Brain microvascular endothelial cell (primary cell): ENCODE data around the gene ZNF175.

Experiments used
- DNase-seq: peaks from one replicate; pipeline ENCODE4 v3.0.0-alpha.2; 2020
- H3K27ac ChIP-seq: fragments of 250-450 bp; sonication (Bioruptor Pico); 2 replicates; pipeline ENCODE4 v1.5.1; 2020; ENCODE audit warnings: mild to moderate bottlenecking, moderate library complexity
- H3K27me3 ChIP-seq: fragments of 250-450 bp; sonication (Bioruptor Pico); replicated peaks from 2 replicates; pipeline ENCODE4 v1.5.1; 2020; ENCODE audit warnings: mild to moderate bottlenecking
- H3K36me3 ChIP-seq: fragments of 250-450 bp; sonication (Bioruptor Pico); replicated peaks from 2 replicates; pipeline ENCODE4 v1.5.1; 2020; ENCODE audit warnings: mild to moderate bottlenecking
- H3K4me3 ChIP-seq: 2 replicates; pipeline ENCODE4 v1.5.1; 2011; ENCODE audit warnings: low read depth, mild to moderate bottlenecking, control low read depth, low read length, moderate library complexity
- in situ Hi-C: cut with HindIII; loops from 2 replicates; pipeline ENCODE4 v1.10.0; 2017; ENCODE audit warnings: low sequenced_read_pairs, low pct_ligation_motif_present
- TF ChIP-seq, protein P1 (sequence below): IDR thresholded peaks from 2 replicates; pipeline ENCODE4 v1.5.1; 2011; ENCODE audit warnings: low read depth, mild to moderate bottlenecking, moderate library complexity, low read length, control low read depth, inconsistent platforms; ENCODE audit errors: missing control alignments

Gene ZNF175

DNA sequence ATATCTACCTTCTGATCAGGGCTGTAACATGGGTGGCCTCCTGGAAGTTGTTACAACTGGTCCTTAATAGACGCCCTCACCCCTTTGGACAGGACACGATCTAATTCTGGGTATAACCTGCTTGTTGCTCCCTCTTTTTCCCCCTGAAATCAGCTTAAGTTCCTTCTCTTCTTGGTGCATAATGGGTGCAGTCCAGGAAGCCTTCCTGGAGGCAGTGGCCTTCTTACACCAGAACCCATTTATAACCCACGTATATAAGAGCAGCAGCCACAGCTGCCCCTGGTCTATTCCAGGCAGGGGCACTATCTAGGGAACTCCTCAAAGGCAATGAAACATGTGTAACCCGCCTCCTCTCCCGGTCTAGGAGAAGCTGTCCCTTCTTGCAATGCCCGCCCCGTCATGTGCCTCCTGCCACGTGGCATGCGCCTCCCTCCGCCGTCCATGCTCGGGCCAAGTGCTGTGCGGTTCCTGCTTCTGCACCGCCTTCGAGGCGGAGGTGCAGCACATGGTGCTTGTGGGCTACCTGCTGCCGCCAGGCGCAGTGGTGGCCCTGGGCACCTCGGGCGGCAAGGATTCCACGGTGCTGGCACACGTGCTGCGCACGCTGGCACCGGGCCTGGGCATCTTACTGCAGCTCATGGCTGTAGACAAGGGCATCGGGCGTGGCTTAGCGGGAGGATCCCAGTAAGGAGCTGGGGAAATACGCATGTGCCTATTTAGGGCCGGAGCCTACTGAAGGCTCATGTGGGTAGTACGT is 27.3 kb downstream of the ZNF175 start:
- in situ Hi-C loops, result no loop called here
- Histone ChIP-seq H3K27me3 (peaks cover 2% of the 10 kb centered on the region), H3K27ac (no peak overlapping the region), H3K4me3 (no peak overlapping the region), H3K36me3 (no peaks in the 10 kb centered on the region)
- DNase-seq, result no peak
- TF ChIP-seq, protein P1, sequence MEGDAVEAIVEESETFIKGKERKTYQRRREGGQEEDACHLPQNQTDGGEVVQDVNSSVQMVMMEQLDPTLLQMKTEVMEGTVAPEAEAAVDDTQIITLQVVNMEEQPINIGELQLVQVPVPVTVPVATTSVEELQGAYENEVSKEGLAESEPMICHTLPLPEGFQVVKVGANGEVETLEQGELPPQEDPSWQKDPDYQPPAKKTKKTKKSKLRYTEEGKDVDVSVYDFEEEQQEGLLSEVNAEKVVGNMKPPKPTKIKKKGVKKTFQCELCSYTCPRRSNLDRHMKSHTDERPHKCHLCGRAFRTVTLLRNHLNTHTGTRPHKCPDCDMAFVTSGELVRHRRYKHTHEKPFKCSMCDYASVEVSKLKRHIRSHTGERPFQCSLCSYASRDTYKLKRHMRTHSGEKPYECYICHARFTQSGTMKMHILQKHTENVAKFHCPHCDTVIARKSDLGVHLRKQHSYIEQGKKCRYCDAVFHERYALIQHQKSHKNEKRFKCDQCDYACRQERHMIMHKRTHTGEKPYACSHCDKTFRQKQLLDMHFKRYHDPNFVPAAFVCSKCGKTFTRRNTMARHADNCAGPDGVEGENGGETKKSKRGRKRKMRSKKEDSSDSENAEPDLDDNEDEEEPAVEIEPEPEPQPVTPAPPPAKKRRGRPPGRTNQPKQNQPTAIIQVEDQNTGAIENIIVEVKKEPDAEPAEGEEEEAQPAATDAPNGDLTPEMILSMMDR, result no peak

DNA sequence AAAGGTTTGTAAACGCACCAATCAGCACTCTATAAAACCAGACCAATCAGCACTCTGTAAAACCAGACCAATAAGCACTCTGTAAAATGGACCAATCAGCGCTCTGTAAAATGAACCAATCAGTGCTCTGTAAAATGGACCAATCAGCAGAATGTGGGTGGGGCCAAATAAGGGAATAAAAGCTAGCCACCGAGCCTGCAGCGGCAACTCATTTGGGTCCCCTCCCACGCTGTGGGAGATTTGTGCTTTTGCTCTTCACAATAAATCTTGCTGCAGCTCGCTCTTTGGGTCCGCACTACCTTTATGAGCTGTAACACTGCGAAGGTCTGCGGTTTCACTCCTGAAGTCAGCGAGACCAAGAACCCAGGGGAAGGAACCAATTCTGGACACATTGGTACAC is 28.0 kb downstream of the ZNF175 start:
- Histone ChIP-seq H3K4me3 (no peak overlapping the region), H3K27ac (no peak overlapping the region), H3K27me3 (peaks cover 2% of the 10 kb centered on the region), H3K36me3 (no peaks in the 10 kb centered on the region)
- in situ Hi-C loops, result no loop called here
- DNase-seq, result no peak
- TF ChIP-seq, protein P1, result no peak

DNA sequence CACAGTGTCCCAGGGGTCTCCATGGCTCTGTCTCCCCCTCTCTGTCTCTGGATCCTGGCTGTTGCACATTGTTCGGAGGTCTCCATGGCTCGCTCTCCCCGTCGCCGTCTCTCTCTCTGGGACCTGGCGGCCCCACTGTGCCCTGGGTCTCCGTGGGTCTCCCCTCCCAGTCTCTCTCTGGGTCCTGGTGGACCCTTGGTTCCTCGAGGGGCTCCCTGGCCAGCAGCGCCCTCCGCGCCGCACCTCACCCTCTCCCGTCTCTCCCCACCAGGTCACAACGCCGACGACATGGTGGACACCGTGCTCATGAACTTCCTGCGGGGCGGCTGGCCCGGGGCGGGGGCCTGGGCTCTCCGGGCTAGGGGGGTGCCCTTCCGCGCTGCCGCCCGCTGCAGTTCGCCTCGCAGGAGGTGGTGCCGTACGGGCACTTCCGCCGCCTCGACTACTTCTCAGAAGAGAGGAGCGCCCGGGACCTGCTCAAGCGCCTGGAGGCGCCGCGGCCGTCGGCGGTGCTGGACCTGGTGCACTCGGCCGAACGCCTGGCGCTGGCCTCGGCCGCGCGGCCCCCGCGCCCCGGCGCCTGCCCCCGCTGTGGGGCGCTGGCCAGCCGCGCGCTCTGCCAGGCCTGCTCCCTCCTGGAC is 30.0 kb downstream of the ZNF175 start:
- no peak overlapping the region for H3K27ac ChIP-seq
- no peak overlapping the region for H3K4me3 ChIP-seq
- no peaks in the 10 kb centered on the region for H3K36me3 ChIP-seq
- in situ Hi-C loops, result no loop called here
- peaks cover 2% of the 10 kb centered on the region for H3K27me3 ChIP-seq
- TF ChIP-seq, protein P1, result no peak
- DNase-seq, result no peak

DNA sequence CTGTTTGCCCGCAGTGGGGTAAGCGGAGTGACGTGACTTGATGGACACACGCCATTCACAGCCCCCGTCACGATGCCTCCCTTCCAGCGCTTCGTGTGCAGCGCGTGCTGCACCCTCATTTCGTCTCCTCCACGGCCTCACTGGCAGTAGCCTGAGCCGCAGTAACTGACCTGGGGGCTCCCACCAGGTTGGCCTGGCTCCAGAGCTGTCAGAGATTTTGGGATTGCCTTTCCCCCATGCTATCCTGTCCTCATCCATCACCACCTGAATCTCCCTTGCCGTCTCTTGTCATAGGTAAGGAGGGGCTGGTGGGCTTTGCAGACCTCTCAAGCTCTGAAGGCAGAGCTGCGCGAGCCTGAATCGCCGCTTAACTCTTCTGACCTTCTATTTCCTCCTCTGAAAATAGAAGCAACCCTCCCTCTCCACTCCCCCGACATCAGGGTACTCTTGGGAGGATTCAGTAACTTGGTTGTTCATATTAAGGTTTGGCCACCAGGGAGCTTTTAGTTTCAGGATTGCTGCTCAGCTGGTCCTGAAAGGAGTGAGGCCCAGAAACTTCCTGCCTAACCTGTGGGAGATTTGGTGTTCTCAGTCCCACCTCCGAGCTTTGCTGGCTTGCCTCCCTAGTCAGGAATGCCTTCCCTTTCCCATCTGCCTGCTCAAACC is 31.2 kb downstream of the ZNF175 start:
- H3K36me3 ChIP-seq, result no peaks in the 10 kb centered on the region
- TF ChIP-seq, protein P1, result no peak
- in situ Hi-C loops, result no loop called here
- no peak for DNase-seq
- no peak overlapping the region for H3K27ac ChIP-seq
- no peak overlapping the region for H3K4me3 ChIP-seq
- peaks cover 2% of the 10 kb centered on the region for H3K27me3 ChIP-seq

DNA sequence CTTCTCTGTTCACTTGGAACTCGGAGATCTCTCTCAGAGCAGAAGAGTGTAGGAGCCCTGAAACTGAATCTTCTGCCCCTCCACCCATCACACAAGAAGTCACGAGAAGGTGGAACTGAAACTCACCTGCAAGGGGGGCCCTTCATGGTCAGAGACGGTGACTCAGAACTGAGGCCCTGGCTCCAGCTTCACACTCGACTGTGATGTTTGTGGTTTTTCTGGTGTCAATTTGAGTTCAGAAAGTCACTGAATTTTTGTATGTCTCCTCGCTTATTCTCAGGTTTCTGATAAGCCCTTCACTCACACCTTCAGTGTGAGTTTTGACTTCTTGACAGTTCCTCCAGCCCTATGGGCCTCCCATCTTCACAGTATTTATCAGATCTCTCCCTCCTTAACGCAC is 36.0 kb downstream of the ZNF175 start:
- DNase-seq, result no peak
- Histone ChIP-seq H3K36me3 (no peaks in the 10 kb centered on the region), H3K27ac (no peak overlapping the region), H3K4me3 (no peak overlapping the region), H3K27me3 (no peaks in the 10 kb centered on the region)
- in situ Hi-C loops, result no loop called here
- TF ChIP-seq, protein P1, result no peak
